HT-29 (cell line): ENCODE results near the gene DUS1L. TPM values are rescaled to one million over a fixed set of nuclear protein-coding genes. Genes with fewer than 3 reads are reported as not detected.

ENCODE experiments used
- DNase-seq: peaks from one replicate; pipeline ENCODE4 v3.0.0-alpha.2; 2015; ENCODE audit warnings: low spot score
- total RNA-seq: library from RNA; depleted of rRNA; stranded (reverse); fragments of >200 nt; shearing (Covaris generic); gene quantifications from 2 replicates; pipeline ENCODE4 v1.2.3, GENCODE V29; 2014

Gene DUS1L
- total RNA-seq, 1 experiment from 2014 or later: 320 TPM

DNA sequence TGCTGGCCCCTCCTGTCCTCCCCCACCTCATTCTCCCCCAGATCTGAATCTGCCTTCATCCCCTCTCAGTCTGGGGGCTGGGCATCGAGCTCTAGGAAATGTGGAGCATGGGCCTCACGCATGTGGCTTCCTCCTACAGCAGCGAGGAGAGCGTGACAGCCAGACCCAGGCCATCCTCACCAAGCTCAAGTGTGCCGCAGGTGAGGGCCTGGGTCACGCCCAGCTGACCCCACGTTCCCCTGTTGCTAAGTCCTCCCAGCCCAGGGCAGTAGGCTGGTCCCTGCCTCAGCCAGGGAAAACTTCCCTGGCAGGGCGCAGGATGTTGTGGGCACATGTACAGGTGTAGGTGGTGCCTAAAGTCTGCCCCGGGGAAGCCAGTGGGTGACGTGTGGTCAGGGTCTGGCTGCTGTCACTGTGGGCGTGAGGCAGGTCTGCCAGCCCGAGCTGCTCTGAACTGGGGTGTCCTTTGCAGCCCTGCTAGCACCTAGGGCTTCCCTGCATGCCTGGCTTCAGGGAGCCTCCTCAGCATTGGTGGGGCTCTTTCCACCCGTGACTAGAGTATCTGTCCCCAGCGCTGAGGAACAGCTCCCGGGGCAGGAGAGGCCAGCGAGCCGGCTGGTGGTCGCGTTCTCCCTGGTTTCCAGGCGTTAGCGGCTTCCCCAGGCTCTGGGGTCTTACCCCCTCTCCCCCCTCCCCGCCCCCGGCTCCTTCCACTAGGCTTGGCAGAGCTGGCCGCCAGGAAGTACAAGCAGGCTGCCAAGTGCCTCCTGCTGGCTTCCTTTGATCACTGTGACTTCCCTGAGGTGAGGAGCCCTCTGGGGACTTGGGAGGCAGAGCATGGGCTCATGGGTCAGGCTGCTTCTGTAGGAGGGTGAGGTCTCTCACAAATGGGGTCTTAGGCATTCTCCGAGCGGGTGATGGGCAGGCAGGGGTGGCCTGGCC, 10.3 kb downstream of the DUS1L start:
- no peak for DNase-seq

DNA sequence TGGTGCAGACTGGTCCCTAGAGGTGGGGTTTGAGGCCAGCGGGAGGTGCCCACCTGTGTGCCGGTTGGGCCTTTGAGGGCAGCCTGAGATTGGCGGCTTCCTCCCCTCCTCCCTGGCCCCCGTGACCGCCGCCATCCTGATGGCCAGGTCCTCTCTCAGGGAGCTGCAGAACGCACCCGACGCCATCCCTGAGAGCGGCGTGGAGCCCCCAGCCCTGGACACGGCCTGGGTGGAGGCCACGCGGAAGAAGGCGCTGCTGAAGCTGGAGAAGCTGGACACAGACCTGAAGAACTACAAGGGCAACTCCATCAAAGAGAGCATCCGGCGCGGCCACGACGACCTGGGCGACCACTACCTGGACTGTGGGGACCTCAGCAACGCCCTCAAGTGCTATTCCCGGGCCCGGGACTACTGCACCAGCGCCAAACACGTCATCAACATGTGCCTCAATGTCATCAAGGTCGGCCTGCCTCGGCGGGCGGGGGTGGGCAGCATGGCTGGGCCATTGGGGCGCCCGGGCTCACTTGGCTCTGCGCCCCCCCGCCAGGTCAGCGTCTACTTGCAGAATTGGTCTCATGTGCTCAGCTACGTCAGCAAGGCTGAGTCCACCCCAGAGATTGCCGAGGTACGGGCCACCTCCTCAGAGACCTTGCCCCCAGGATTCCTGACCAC, 11.1 kb downstream of the DUS1L start:
- DNase-seq: no peak

GRCh38 chr17:82053556-82054263, 11.9 kb downstream of the DUS1L start:
- no peak for DNase-seq

GRCh38 chr17:82053130-82053529, 12.5 kb downstream of the DUS1L start:
- DNase-seq: no peak

GRCh38 chr17:82052638-82053059, 13.0 kb downstream of the DUS1L start:
- no peak for DNase-seq

DNA sequence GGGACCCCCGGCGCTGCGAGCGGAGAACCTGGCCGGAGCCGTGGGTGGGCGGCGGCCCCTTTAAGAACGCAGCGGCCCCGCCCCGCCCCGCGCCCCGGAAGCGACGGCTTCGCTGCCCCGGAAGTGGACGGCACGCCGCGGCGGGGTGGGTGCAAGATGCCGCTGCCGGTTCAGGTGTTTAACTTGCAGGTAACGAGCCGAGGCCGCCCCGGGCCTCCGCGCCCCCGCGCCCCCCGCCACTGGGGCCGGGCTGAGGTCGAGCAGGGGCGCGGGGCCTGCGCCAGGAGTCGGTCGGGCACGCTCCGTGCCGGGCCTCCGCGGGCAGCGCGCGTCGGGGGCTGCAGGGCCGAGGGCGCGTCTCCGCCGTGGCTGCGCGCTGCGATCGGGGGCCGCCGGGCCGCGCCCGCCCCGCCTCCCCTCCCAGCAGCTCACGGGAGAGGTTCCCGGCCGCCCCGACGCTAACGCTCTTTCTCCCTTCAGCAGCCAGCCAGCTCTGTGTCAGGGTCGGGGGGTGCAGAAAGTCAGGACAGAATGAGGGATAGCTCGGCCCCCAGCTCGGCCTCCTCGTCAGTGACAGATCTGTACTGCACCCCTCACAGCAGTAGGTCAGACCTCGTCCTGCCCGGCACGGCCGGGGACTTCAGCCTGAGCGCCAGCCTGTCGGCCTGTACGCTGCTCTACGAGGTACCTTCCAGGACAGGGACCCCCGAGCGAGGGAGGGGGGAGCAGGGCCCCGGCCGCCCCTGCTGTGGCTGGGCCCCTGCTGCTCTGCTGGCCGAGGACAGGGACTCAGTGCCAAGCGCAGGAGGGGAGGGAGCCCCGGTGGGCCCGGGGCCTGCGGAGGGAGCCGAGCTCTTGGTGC, 13.6 kb downstream of the DUS1L start, which contains the start of the genes GPS1 and RFNG:
TSS of gene GPS1 (plus strand) at position 123 of the 862 bp plus-strand sequence. CDS start at position 157, 34 bp downstream.
TSS of gene RFNG (minus strand) at position 36 of the 862 bp plus-strand sequence. CDS start 45 bp downstream, outside the sequence.
- peak; percentile 56 for DNase-seq

DNA sequence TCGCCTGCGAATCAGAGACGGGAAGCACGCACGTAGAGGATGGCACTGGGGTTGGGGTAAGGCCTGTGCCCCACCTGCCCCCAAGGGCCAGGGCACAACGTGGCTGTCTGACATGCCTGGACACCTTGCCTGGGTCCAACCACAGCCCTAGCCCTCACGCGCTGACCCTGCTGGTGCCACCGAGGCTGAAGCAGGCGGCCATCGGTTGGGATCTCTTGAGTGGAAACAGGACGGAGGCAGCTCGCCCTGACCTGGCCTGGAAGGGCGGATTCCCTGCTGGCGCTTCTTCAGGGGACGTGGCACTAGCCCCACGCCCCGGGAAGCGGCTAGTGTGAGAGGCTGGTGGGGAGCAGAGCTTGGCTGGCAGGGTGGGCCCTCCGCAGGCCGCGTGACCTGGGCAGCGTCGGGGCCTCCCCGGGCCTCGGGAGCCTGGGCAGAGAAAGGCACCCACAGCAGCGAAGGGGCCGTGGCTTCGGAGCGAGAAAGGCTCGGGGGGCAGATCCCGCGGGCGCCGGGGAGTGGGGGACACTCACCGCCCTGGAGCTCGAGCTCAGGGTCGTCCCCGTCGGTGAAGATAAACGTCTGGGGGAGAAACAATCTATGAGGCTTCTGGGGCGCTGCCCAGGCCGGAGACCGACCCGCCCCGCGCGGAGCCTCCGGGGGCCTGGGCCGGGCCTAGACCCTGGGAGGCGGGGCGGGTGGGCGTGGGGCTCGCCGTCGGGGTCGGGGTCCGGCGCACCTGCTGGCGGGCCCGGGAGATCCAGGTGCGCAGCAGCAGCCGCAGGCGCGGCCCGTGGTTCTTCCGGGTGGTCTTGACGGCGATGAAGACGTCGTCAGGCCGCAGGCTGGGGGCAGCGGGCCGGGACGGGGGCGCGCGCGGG, 14.6 kb downstream of the DUS1L start:
- DNase-seq: no peak

- no peak for DNase-seq
These were observed 15.3 kb downstream of the DUS1L start for GRCh38 chr17:82050152-82050760.

GRCh38 chr17:82049521-82049971, 16.1 kb downstream of the DUS1L start:
- no peak for DNase-seq

GRCh38 chr17:82049106-82049505, 16.5 kb downstream of the DUS1L start:
- no peak for DNase-seq

GRCh38 chr17:82048571-82048971, 17.0 kb downstream of the DUS1L start:
- DNase-seq: no peak

DNA sequence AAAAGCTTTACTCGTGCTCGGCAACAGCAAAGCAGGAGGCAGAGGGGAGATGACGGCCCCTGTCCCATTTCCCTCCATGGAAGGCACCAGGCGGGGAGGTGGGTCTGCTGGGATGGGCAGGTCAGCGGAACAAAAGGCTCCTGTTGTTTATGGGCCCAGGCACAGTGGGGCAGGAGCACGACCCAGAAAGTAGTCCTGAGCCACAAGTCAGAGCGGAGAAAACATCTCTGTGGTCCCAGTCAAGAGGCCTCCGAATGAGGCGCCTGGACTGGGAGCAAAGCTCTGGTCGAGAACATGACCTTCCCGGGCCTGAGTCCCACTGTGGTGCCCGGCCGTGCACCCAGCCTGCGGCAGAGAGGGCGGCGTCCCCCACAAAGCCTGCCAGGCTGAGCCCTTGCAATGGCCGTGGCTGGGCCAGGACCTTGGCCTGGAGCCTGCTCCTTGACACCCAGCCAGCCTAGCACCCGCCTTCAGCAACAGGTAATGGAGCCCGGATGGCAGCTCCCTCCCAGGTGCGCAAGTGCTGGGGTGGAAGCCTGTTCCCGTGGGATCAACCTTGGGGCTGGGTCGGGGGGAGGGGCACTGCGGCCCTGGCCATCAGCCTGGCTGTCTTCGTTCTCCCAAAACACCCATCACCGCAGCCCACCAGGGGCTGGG, 17.6 kb downstream of the DUS1L start:
- DNase-seq: no peak

DNA sequence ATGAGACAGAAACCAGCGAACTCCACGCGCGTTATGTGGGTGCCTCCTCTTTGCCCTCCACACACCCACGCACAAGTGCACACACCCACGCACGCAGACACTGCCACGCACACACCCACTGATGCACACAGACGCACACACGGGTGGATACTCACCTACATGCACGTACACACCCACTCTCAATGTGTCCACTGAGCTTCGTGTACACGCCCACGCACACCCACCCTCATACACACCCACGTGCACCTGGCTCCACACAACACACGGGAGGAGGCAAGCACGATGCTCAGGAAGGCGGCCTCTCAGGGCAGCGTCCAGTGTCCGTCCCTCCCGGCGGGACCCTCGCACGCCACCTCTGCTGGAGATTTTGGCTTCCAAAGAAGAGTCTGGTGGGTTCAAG, 18.2 kb downstream of the DUS1L start:
- no peak for DNase-seq

DNA sequence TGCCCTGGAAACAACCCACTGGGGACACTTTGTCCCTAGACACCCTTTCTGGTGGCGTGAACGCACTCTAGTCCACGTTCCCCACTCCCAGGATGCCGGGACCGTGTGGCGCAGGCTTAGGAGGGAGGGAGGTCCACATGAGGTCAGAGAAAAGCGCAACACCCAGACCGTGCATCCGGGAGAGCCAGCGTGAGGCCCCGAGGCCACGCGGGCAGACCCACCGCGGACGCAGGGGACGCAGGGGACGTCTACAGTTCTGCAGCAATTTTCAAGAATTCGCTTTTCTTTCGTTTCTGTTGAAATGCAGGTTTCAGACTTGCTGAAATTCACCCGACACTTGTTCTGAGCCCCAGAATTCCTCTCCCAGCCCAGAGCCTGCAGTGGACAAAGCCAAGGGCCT, 18.7 kb downstream of the DUS1L start:
- no peak for DNase-seq

GRCh38 chr17:82045936-82046484, 19.6 kb downstream of the DUS1L start:
- DNase-seq: no peak

DNA sequence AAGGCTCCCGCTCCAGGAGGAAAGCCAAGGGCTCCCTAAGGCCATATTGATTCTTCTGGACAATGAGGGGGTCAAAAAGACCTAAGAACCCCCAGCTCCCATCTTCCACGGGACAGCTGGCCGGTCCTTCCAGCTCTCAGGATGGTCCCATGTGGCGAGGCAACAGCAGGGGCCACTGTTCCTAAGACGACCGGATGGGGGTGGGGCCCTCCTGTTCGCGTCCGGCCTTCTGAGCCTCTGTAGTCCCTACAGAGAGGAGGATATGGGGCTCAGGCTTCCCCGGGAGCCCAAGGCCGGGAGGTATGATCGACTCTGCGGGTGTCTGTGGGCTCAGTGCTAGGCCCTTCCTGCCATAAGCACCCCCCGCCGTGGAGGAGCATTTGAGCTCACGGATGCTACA, 22.1 kb downstream of the DUS1L start:
- DNase-seq: no peak

DNA sequence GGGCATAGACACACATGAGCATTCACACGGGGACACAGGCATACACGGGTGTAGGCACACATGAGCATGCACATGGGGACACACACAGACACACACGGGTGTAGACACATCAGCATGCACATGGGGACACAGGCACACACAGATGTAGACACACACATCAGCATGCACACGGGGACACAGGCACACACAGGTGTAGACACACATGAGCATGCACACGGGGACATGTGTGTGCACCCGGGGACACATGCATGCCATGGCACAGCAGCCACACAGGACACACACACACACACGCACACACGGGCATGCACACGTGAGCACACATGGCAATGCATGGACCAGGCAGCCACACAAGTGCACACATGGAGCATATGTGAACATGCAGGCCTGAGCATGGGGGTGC, 23.0 kb downstream of the DUS1L start:
- DNase-seq: no peak

DNA sequence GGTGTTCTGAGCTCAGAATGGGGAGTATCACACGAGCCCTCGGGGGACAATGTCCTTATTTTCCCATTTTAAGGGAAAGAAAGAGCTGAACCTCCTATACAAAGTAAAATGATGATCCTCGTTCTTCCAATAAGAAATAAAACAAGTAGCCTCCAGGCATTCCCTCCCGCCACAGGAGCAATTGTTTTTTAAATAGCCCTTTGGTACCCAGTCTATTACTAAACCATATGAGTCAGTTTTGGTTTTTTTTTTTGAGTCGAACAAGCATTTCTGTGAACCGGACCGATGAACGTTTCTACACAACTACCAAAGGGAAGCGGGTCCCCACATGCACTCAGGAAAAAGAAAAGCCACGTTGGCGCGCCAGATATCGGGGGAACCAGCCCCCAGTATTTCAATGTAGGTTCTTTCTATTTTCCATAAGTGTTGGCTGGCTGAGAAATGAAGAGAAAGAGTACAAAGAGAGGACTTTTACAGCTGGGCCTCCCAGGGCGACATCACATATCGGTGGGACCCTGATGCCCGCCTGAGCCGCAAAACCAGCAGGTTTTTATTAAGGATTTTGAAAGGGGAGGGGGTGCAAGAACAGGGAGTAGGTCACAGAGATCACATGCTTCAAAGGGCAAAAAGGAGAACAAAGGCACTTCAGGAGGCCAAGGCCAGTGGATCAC, 24.3 kb downstream of the DUS1L start:
- no peak for DNase-seq
